ENCODE results near the gene TTLL9. TPM values are rescaled to one million over a fixed set of nuclear protein-coding genes. Genes with fewer than 3 reads are reported as not detected.

Gene TTLL9
- total RNA-seq, 1 experiment from 2014 or later: not detected

GRCh38 chr20:31979713-31980426 is 109.4 kb downstream of the TTLL9 start:
- TF ChIP-seq CTCF (conservative IDR thresholded peaks at IDR 0.05; ENCODE audit: low read depth, low read length) (no peak), EZH2 (IDR thresholded peaks at IDR 0.05; ENCODE audit: borderline replicate concordance, low read depth, low read length, poor library complexity, severe bottlenecking) (no peak)
- POLR2A ChIA-PET (ENCODE audit: low non-redundant PET): no interaction called here
- peaks cover 5% of the 10 kb centered on the region for H3K27me3 ChIP-seq (replicated peaks; ENCODE audit: insufficient read depth, low read depth, low read length, poor library complexity)
- H3K4me3 ChIP-seq (ENCODE audit: low read depth, low read length, poor library complexity, severe bottlenecking): no peak overlapping the region
- H3K27ac ChIP-seq (ENCODE audit: low read depth, low read length, poor library complexity, severe bottlenecking): no peak overlapping the region
- intact Hi-C loops (cut with micrococcal nuclease; ENCODE audit: unreplicated experiment): no loop called here
- H3K9me3 ChIP-seq (ENCODE audit: low read depth, low read length, poor library complexity, severe bottlenecking): no peaks in the 10 kb centered on the region
- no TSS peak for BruUV-seq (replicated peaks)
- CTCF ChIA-PET: no interaction called here
- DNase-seq (ENCODE audit: low spot score): no peak
- H3K36me3 ChIP-seq (ENCODE audit: insufficient read depth, low read length, poor library complexity, severe bottlenecking): no peaks in the 10 kb centered on the region
- no peaks in the 10 kb centered on the region for H3K4me1 ChIP-seq (ENCODE audit: insufficient read depth, low read length, poor library complexity, severe bottlenecking)

GRCh38 chr20:31981784-31982183 is 111.3 kb downstream of the TTLL9 start:
- Histone ChIP-seq H3K4me3 (ENCODE audit: low read depth, low read length, poor library complexity, severe bottlenecking) (no peak overlapping the region), H3K4me1 (ENCODE audit: insufficient read depth, low read length, poor library complexity, severe bottlenecking) (no peaks in the 10 kb centered on the region), H3K9me3 (ENCODE audit: low read depth, low read length, poor library complexity, severe bottlenecking) (no peaks in the 10 kb centered on the region), H3K27me3 (replicated peaks; ENCODE audit: insufficient read depth, low read depth, low read length, poor library complexity) (no peaks in the 10 kb centered on the region), H3K36me3 (ENCODE audit: insufficient read depth, low read length, poor library complexity, severe bottlenecking) (no peaks in the 10 kb centered on the region), H3K27ac (ENCODE audit: low read depth, low read length, poor library complexity, severe bottlenecking) (no peak overlapping the region)
- ChIA-PET CTCF (no interaction called here), POLR2A (ENCODE audit: low non-redundant PET) (no interaction called here)
- DNase-seq (ENCODE audit: low spot score): no peak
- TF ChIP-seq CTCF (conservative IDR thresholded peaks at IDR 0.05; ENCODE audit: low read depth, low read length) (no peak), EZH2 (IDR thresholded peaks at IDR 0.05; ENCODE audit: borderline replicate concordance, low read depth, low read length, poor library complexity, severe bottlenecking) (no peak)
- BruUV-seq (replicated peaks): no TSS peak
- intact Hi-C loops (cut with micrococcal nuclease; ENCODE audit: unreplicated experiment): no loop called here

GRCh38 chr20:31984981-31985471 is 114.6 kb downstream of the TTLL9 start:
- no peak for DNase-seq (ENCODE audit: low spot score)
- BruUV-seq (replicated peaks): no TSS peak
- CTCF ChIA-PET: no interaction called here
- intact Hi-C loops (cut with micrococcal nuclease; ENCODE audit: unreplicated experiment): no loop called here
- Histone ChIP-seq H3K4me3 (ENCODE audit: low read depth, low read length, poor library complexity, severe bottlenecking) (no peak overlapping the region), H3K27me3 (replicated peaks; ENCODE audit: insufficient read depth, low read depth, low read length, poor library complexity) (no peaks in the 10 kb centered on the region), H3K27ac (ENCODE audit: low read depth, low read length, poor library complexity, severe bottlenecking) (no peak overlapping the region), H3K4me1 (ENCODE audit: insufficient read depth, low read length, poor library complexity, severe bottlenecking) (no peaks in the 10 kb centered on the region), H3K9me3 (ENCODE audit: low read depth, low read length, poor library complexity, severe bottlenecking) (no peaks in the 10 kb centered on the region), H3K36me3 (ENCODE audit: insufficient read depth, low read length, poor library complexity, severe bottlenecking) (no peaks in the 10 kb centered on the region)
- POLR2A ChIA-PET (ENCODE audit: low non-redundant PET): no interaction called here
- no peak for TF ChIP-seq EZH2 (IDR thresholded peaks at IDR 0.05; ENCODE audit: borderline replicate concordance, low read depth, low read length, poor library complexity, severe bottlenecking)
- no peak for TF ChIP-seq CTCF (conservative IDR thresholded peaks at IDR 0.05; ENCODE audit: low read depth, low read length)
